DOHH2 (cell line): ENCODE results near the gene NCAM1.

Experiments
- H3F3A ChIP-seq: fragments of 200-600 bp; sonication (generic), shearing (Covaris generic); 2 replicates; pipeline ENCODE4 v1.6.0; 2016; ENCODE audit warnings: antibody characterized with exemption, mild to moderate bottlenecking; ENCODE audit not compliant: control insufficient read depth, insufficient read depth
- H3K27ac ChIP-seq: fragments of 200-600 bp; sonication (generic); 2 replicates; pipeline ENCODE4 v1.5.1; 2014; ENCODE audit warnings: low read depth, mild to moderate bottlenecking, low read length, moderate library complexity
- H3K27me3 ChIP-seq: fragments of 200-600 bp; sonication (generic); 2 replicates; pipeline ENCODE4 v1.6.1; 2014; ENCODE audit warnings: mild to moderate bottlenecking, low read length, mixed read lengths; ENCODE audit not compliant: control insufficient read depth
- H3K36me3 ChIP-seq: fragments of 200-600 bp; sonication (generic); 2 replicates; pipeline ENCODE4 v1.6.1; 2014; ENCODE audit warnings: mild to moderate bottlenecking, low read length, moderate library complexity, mixed read lengths; ENCODE audit not compliant: control insufficient read depth
- H3K4me1 ChIP-seq: fragments of 200-600 bp; sonication (generic); 2 replicates; pipeline ENCODE4 v1.6.1; 2014; ENCODE audit warnings: mild to moderate bottlenecking, low read length, mixed read lengths; ENCODE audit not compliant: control insufficient read depth
- H3K4me2 ChIP-seq: fragments of 200-600 bp; sonication (generic); 2 replicates; pipeline ENCODE4 v1.6.0; 2014; ENCODE audit warnings: mild to moderate bottlenecking, low read length, moderate library complexity
- H3K4me3 ChIP-seq: fragments of 200-600 bp; sonication (generic); 2 replicates; pipeline ENCODE4 v1.5.1; 2014; ENCODE audit warnings: mild to moderate bottlenecking, low read length, mixed read lengths
- H3K79me2 ChIP-seq: fragments of 200-600 bp; sonication (generic); 2 replicates; pipeline ENCODE4 v1.6.1; 2014; ENCODE audit warnings: mild to moderate bottlenecking, low read length, mixed read lengths; ENCODE audit not compliant: control insufficient read depth
- H3K9me2 ChIP-seq: fragments of 200-600 bp; sonication (generic); replicated peaks from 2 replicates; pipeline ENCODE4 v1.6.1; 2014; ENCODE audit warnings: mild to moderate bottlenecking, low read length, mixed read lengths; ENCODE audit not compliant: control insufficient read depth
- H3K9me3 ChIP-seq: fragments of 200-600 bp; sonication (generic); 2 replicates; pipeline ENCODE4 v1.6.1; 2014; ENCODE audit warnings: antibody characterized with exemption, low read length, mixed read lengths; ENCODE audit not compliant: control insufficient read depth, insufficient read depth
- H4K20me1 ChIP-seq: fragments of 200-600 bp; sonication (generic); 2 replicates; pipeline ENCODE4 v1.6.0; 2014; ENCODE audit warnings: low read depth, mild to moderate bottlenecking, antibody characterized with exemption, low read length, moderate library complexity; ENCODE audit not compliant: control insufficient read depth, insufficient read depth
- CTCF ChIP-seq: fragments of 200-600 bp; sonication (generic); IDR thresholded peaks from one replicate; pipeline ENCODE4 v1.5.1; 2014; ENCODE audit warnings: antibody characterized with exemption, mild to moderate bottlenecking, low read depth, low read length; ENCODE audit not compliant: poor library complexity, severe bottlenecking
- EZH2phosphoT487 ChIP-seq: fragments of 200-600 bp; sonication (generic); IDR thresholded peaks from 2 replicates; pipeline ENCODE4 v1.6.1; 2017; ENCODE audit warnings: borderline replicate concordance, mild to moderate bottlenecking, antibody characterized with exemption, low read length, moderate library complexity, mixed read lengths

The NCAM1 gene

GRCh38 chr11:113113801-113114704, 152.8 kb downstream of the NCAM1 start:
- H3K9me2 ChIP-seq, result no peaks in the 10 kb centered on the region
- no peaks in the 10 kb centered on the region for H3K4me1 ChIP-seq
- no peaks in the 10 kb centered on the region for H4K20me1 ChIP-seq
- H3K36me3 ChIP-seq, result no peaks in the 10 kb centered on the region
- H3K27me3 ChIP-seq, result no peaks in the 10 kb centered on the region; the same call in none of the 2 replicates
- no peak overlapping the region for H3K27ac ChIP-seq
- TF ChIP-seq CTCF, result peak; percentile 42
- no peak for TF ChIP-seq EZH2phosphoT487
- no peaks in the 10 kb centered on the region for H3F3A ChIP-seq
- no peaks in the 10 kb centered on the region for H3K79me2 ChIP-seq
- no peaks in the 10 kb centered on the region for H3K9me3 ChIP-seq
- no peak overlapping the region for H3K4me3 ChIP-seq
- no peak overlapping the region for H3K4me2 ChIP-seq

GRCh38 chr11:113114705-113115027, 153.4 kb downstream of the NCAM1 start:
- no peaks in the 10 kb centered on the region for H3K9me3 ChIP-seq
- TF ChIP-seq CTCF (no peak), EZH2phosphoT487 (no peak)
- no peaks in the 10 kb centered on the region for H3F3A ChIP-seq
- no peaks in the 10 kb centered on the region for H3K9me2 ChIP-seq
- H3K4me1 ChIP-seq, result no peaks in the 10 kb centered on the region
- H3K79me2 ChIP-seq, result no peaks in the 10 kb centered on the region
- H3K4me3 ChIP-seq, result no peak overlapping the region
- no peak overlapping the region for H3K4me2 ChIP-seq
- H4K20me1 ChIP-seq, result no peaks in the 10 kb centered on the region
- no peaks in the 10 kb centered on the region for H3K36me3 ChIP-seq
- no peaks in the 10 kb centered on the region; the same call in none of the 2 replicates for H3K27me3 ChIP-seq
- no peak overlapping the region for H3K27ac ChIP-seq

GRCh38 chr11:113118104-113118503, 156.9 kb downstream of the NCAM1 start:
- Histone ChIP-seq H3K4me3 (no peak overlapping the region), H3K36me3 (no peaks in the 10 kb centered on the region), H3K9me2 (no peaks in the 10 kb centered on the region), H4K20me1 (no peaks in the 10 kb centered on the region), H3K27me3 (no peaks in the 10 kb centered on the region; the same call in none of the 2 replicates), H3K4me2 (no peak overlapping the region), H3K9me3 (no peaks in the 10 kb centered on the region), H3K4me1 (no peaks in the 10 kb centered on the region), H3K27ac (no peak overlapping the region), H3K79me2 (no peaks in the 10 kb centered on the region), H3F3A (no peaks in the 10 kb centered on the region)
- TF ChIP-seq EZH2phosphoT487, result no peak
- TF ChIP-seq CTCF, result no peak
